Hippocampal formation (tissue), 2 donors: Measurements from ENCODE around the gene NAPB.
"Not testable (repeated sequence)": the region's sequence is repeated elsewhere in the genome, so short reads cannot be mapped to it uniquely, and the experiment has no call there.

Experiments
- DNase-seq, 2 donors: peaks; one replicate each; lab custom pipeline; 2025; lab: John Stamatoyannopoulos, UW

Gene NAPB

GRCh38 chr20:23368316-23369071 is 52.8 kb downstream of the NAPB start:
- no peak for DNase-seq

GRCh38 chr20:23367770-23368169 is 53.5 kb downstream of the NAPB start:
- DNase-seq, result no peak

GRCh38 chr20:23366384-23366783 is 54.9 kb downstream of the NAPB start:
- no peak for DNase-seq

GRCh38 chr20:23365390-23366165 is 55.7 kb downstream of the NAPB start:
- no peak for DNase-seq

- DNase-seq, result no peak
Measured at GRCh38 chr20:23363257-23363649, 58.0 kb downstream of the NAPB start.

GRCh38 chr20:23362392-23363256 is 58.7 kb downstream of the NAPB start:
- DNase-seq, result peak in 1 of 2 donors; percentile 47

GRCh38 chr20:23361476-23362391 is 59.6 kb downstream of the NAPB start, which contains the start of gene GZF1:
Gene GZF1, plus strand, starts transcription at chr20:23362182. Its CDS starts 2,202 bp downstream, at chr20:23364384.
- DNase-seq, result peak; percentile 95 to 97

GRCh38 chr20:23361119-23361475 is 60.2 kb downstream of the NAPB start:
- DNase-seq, result no peak

- no peak for DNase-seq
Measured at GRCh38 chr20:23360531-23360930, 60.8 kb downstream of the NAPB start.

GRCh38 chr20:23358923-23359593 is 62.2 kb downstream of the NAPB start:
- no peak for DNase-seq

- DNase-seq, result no peak
Measured at GRCh38 chr20:23358563-23358906, 62.8 kb downstream of the NAPB start.

- peak; percentile 95 to 98 for DNase-seq
Measured at GRCh38 chr20:23357767-23358562, 63.3 kb downstream of the NAPB start.

GRCh38 chr20:23356203-23356602 is 65.1 kb downstream of the NAPB start:
- no peak for DNase-seq

- no peak for DNase-seq
Measured at GRCh38 chr20:23350904-23351838, 70.1 kb downstream of the NAPB start.

- peak; percentile 97 to 99 for DNase-seq
Measured at GRCh38 chr20:23350196-23350903, 70.9 kb downstream of the NAPB start, which contains the start of gene NXT1. Gene NXT1, plus strand, starts transcription at chr20:23350791. Its CDS starts 3,251 bp downstream, at chr20:23354042.

- peak in 1 of 2 donors; percentile 69 for DNase-seq
Measured at GRCh38 chr20:23349338-23350195, 71.7 kb downstream of the NAPB start.

- DNase-seq, result not testable (repeated sequence)
Measured at GRCh38 chr20:23348510-23348909, 72.8 kb downstream of the NAPB start.
